Duodenal mucosa (tissue), 2 donors: ENCODE data around the gene AXDND1.
A peak's percentile ranks its signal among the peaks of the same experiment; 100 is the strongest.
"Not testable (repeated sequence)": the region's sequence is repeated elsewhere in the genome, so short reads cannot be mapped to it uniquely, and the experiment has no call there.

Experiments used
- H3K27ac ChIP-seq: one replicate; pipeline ENCODE4 v1.7.0; 2013; ENCODE audit warnings: low read depth, low read length
- H3K27me3 ChIP-seq, 2 donors: one replicate each; pipeline ENCODE4 v1.7.0; 2013; ENCODE audit warnings: low read length in 2 of 2, control low read depth in 1 of 2; ENCODE audit not compliant: insufficient read depth in 2 of 2, control insufficient read depth in 1 of 2
- H3K36me3 ChIP-seq, 2 donors: one replicate each; pipeline ENCODE4 v1.7.0; 2013; ENCODE audit warnings: low read length in 2 of 2, control low read depth in 1 of 2; ENCODE audit not compliant: insufficient read depth in 2 of 2, control insufficient read depth in 1 of 2
- H3K4me1 ChIP-seq, 2 donors: one replicate each; pipeline ENCODE4 v1.7.0; 2013; ENCODE audit warnings: low read length in 2 of 2, control low read depth in 1 of 2; ENCODE audit not compliant: insufficient read depth in 2 of 2, control insufficient read depth in 1 of 2
- H3K4me3 ChIP-seq, 2 donors: one replicate each; pipeline ENCODE4 v1.7.0; 2013; ENCODE audit warnings: low read length in 2 of 2, low read depth in 1 of 2
- H3K9ac ChIP-seq, 2 donors: one replicate each; pipeline ENCODE4 v1.7.0; 2013; ENCODE audit warnings: low read length in 2 of 2, low read depth in 1 of 2
- H3K9me3 ChIP-seq, 2 donors: one replicate each; pipeline ENCODE4 v1.7.0; 2013; ENCODE audit warnings: low read length in 2 of 2, control low read depth in 1 of 2; ENCODE audit not compliant: control insufficient read depth in 1 of 2

The AXDND1 gene

GRCh38 chr1:179510038-179510437 is 144.3 kb downstream of the AXDND1 start:
- no peaks in the 10 kb centered on the region for H3K4me1 ChIP-seq

GRCh38 chr1:179516976-179517705 is 151.4 kb downstream of the AXDND1 start:
- Histone ChIP-seq H3K9ac (peak overlapping the region in 1 of 2 donors; percentile 6), H3K27me3 (no peaks in the 10 kb centered on the region), H3K27ac (no peak overlapping the region), H3K9me3 (no peaks in the 10 kb centered on the region), H3K4me3 (peak overlapping the region; percentile 45 to 46), H3K4me1 (no peaks in the 10 kb centered on the region), H3K36me3 (no peaks in the 10 kb centered on the region)

More at GRCh38 chr1:179510038-179510437, 144.3 kb downstream of the AXDND1 start:
- Histone ChIP-seq H3K9ac (no peak overlapping the region), H3K4me3 (no peak overlapping the region), H3K36me3 (no peaks in the 10 kb centered on the region), H3K9me3 (no peaks in the 10 kb centered on the region), H3K27ac (no peak overlapping the region), H3K27me3 (no peaks in the 10 kb centered on the region)

- not testable (repeated sequence) for H3K9ac ChIP-seq, H3K27me3 ChIP-seq, H3K36me3 ChIP-seq, H3K27ac ChIP-seq, H3K4me3 ChIP-seq, H3K4me1 ChIP-seq, H3K9me3 ChIP-seq
These were observed 152.8 kb downstream of the AXDND1 start for GRCh38 chr1:179518544-179518943.

GRCh38 chr1:179529482-179530195 is 163.9 kb downstream of the AXDND1 start:
- no peak overlapping the region for H3K9ac ChIP-seq
- no peaks in the 10 kb centered on the region for H3K36me3 ChIP-seq
- H3K4me3 ChIP-seq, result no peak overlapping the region
- H3K27me3 ChIP-seq, result no peaks in the 10 kb centered on the region
- no peaks in the 10 kb centered on the region for H3K4me1 ChIP-seq
- H3K27ac ChIP-seq, result no peak overlapping the region
- H3K9me3 ChIP-seq, result no peaks in the 10 kb centered on the region

GRCh38 chr1:179530352-179530751 is 164.6 kb downstream of the AXDND1 start:
- no peaks in the 10 kb centered on the region for H3K9me3 ChIP-seq
- H3K4me3 ChIP-seq, result no peak overlapping the region
- no peaks in the 10 kb centered on the region for H3K27me3 ChIP-seq
- H3K36me3 ChIP-seq, result no peaks in the 10 kb centered on the region
- H3K27ac ChIP-seq, result no peak overlapping the region
- no peaks in the 10 kb centered on the region for H3K4me1 ChIP-seq
- H3K9ac ChIP-seq, result no peak overlapping the region

- Histone ChIP-seq H3K27ac (no peak overlapping the region), H3K27me3 (no peaks in the 10 kb centered on the region), H3K4me1 (no peaks in the 10 kb centered on the region), H3K9me3 (no peaks in the 10 kb centered on the region), H3K9ac (no peak overlapping the region), H3K4me3 (no peak overlapping the region), H3K36me3 (no peaks in the 10 kb centered on the region)
These were observed 176.0 kb downstream of the AXDND1 start for GRCh38 chr1:179541774-179542173.

- no peak overlapping the region for H3K9ac ChIP-seq
- no peaks in the 10 kb centered on the region for H3K36me3 ChIP-seq
- H3K4me3 ChIP-seq, result no peak overlapping the region
- no peak overlapping the region for H3K27ac ChIP-seq
- H3K4me1 ChIP-seq, result no peaks in the 10 kb centered on the region
- H3K27me3 ChIP-seq, result no peaks in the 10 kb centered on the region
- no peaks in the 10 kb centered on the region for H3K9me3 ChIP-seq
These were observed 179.6 kb downstream of the AXDND1 start for GRCh38 chr1:179545321-179545720.

GRCh38 chr1:179547021-179547535 is 181.3 kb downstream of the AXDND1 start:
- H3K9ac ChIP-seq, result no peak overlapping the region
- H3K4me3 ChIP-seq, result no peak overlapping the region
- no peaks in the 10 kb centered on the region for H3K36me3 ChIP-seq
- no peaks in the 10 kb centered on the region for H3K9me3 ChIP-seq
- no peaks in the 10 kb centered on the region for H3K27me3 ChIP-seq
- no peaks in the 10 kb centered on the region for H3K4me1 ChIP-seq
- no peak overlapping the region for H3K27ac ChIP-seq

GRCh38 chr1:179548666-179549367 is 183.0 kb downstream of the AXDND1 start:
- Histone ChIP-seq H3K4me3 (no peak overlapping the region), H3K36me3 (no peaks in the 10 kb centered on the region), H3K27ac (no peak overlapping the region), H3K27me3 (no peaks in the 10 kb centered on the region), H3K4me1 (no peaks in the 10 kb centered on the region), H3K9me3 (no peaks in the 10 kb centered on the region), H3K9ac (no peak overlapping the region)

GRCh38 chr1:179549368-179549700 is 183.6 kb downstream of the AXDND1 start:
- H3K36me3 ChIP-seq, result no peaks in the 10 kb centered on the region
- H3K27ac ChIP-seq, result no peak overlapping the region
- no peaks in the 10 kb centered on the region for H3K9me3 ChIP-seq
- H3K27me3 ChIP-seq, result no peaks in the 10 kb centered on the region
- no peak overlapping the region for H3K9ac ChIP-seq
- H3K4me3 ChIP-seq, result no peak overlapping the region
- no peaks in the 10 kb centered on the region for H3K4me1 ChIP-seq
